WTC11 (cell line): ENCODE measurements around the gene ALMS1.

Experiments used
- MAX ChIP-seq: sonication (generic); formaldehyde crosslinking; IDR thresholded peaks from 2 replicates; pipeline ENCODE4 v1.8.0; 2022; ENCODE audit warnings: mild to moderate bottlenecking, missing genetic modification reagents
- TF ChIP-seq, protein P1 (sequence below): sonication (generic); formaldehyde crosslinking; conservative IDR thresholded peaks from 2 replicates; pipeline ENCODE4 v1.8.1; 2022; ENCODE audit warnings: mild to moderate bottlenecking, missing genetic modification reagents
- TF ChIP-seq, protein P2 (sequence below): fragments of 200-600 bp; IDR thresholded peaks from 2 replicates; pipeline ENCODE4 v1.8.0; 2022; ENCODE audit warnings: antibody characterized with exemption

- TF ChIP-seq MAX (CRISPR knock-in tag) = no peak
- TF ChIP-seq, protein P1, sequence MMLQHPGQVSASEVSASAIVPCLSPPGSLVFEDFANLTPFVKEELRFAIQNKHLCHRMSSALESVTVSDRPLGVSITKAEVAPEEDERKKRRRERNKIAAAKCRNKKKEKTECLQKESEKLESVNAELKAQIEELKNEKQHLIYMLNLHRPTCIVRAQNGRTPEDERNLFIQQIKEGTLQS (CRISPR knock-in tag) = no peak
- TF ChIP-seq, protein P2, sequence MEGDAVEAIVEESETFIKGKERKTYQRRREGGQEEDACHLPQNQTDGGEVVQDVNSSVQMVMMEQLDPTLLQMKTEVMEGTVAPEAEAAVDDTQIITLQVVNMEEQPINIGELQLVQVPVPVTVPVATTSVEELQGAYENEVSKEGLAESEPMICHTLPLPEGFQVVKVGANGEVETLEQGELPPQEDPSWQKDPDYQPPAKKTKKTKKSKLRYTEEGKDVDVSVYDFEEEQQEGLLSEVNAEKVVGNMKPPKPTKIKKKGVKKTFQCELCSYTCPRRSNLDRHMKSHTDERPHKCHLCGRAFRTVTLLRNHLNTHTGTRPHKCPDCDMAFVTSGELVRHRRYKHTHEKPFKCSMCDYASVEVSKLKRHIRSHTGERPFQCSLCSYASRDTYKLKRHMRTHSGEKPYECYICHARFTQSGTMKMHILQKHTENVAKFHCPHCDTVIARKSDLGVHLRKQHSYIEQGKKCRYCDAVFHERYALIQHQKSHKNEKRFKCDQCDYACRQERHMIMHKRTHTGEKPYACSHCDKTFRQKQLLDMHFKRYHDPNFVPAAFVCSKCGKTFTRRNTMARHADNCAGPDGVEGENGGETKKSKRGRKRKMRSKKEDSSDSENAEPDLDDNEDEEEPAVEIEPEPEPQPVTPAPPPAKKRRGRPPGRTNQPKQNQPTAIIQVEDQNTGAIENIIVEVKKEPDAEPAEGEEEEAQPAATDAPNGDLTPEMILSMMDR = no peak
These were observed 256.1 kb downstream of the ALMS1 start for GRCh38 chr2:73641767-73642062.
